ENCODE results near the gene ICA1.
"Not testable (repeated sequence)": the region's sequence is repeated elsewhere in the genome, so short reads cannot be mapped to it uniquely, and the experiment has no call there.

Gene ICA1

DNA sequence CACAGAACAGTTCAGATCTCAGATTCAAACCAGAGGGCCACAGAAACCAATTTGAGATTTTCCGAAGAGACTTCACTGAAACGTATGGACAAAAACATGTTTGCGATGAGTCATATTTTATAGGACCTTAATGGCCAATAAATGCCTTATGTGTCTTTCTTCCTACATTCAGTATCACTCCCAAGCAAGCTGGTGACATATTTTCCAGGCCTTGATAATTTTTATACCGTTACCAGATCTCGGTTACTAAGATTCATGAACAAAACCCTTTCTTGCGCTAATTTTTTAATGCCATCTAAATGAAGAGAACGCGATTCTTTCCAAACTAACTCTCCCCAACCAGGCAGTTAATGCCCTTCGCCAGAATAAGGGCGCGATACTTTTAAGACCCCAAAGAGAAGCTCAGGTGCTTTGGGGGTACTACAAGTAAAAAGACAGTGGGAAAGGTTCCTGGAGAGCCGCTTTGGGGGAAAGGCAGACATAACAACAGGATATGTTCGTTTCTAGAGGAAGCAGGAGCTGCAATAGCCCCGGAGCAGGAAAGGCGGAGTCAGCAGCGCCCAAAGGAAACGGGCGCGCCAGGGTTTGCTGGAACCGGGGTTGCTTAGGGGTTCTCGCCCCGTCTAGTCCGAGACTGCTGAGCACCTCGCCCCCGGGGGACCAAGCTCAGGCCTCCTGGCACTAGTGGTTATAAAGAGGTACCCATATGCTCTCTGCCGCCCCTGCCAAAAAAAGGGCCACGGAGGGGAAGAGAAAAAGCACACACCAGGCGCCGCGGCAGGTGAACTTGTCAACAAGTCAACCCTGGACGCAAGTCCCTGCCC lies 884 bp downstream of the ICA1 start:
- no peak for FAIRE-seq

DNA sequence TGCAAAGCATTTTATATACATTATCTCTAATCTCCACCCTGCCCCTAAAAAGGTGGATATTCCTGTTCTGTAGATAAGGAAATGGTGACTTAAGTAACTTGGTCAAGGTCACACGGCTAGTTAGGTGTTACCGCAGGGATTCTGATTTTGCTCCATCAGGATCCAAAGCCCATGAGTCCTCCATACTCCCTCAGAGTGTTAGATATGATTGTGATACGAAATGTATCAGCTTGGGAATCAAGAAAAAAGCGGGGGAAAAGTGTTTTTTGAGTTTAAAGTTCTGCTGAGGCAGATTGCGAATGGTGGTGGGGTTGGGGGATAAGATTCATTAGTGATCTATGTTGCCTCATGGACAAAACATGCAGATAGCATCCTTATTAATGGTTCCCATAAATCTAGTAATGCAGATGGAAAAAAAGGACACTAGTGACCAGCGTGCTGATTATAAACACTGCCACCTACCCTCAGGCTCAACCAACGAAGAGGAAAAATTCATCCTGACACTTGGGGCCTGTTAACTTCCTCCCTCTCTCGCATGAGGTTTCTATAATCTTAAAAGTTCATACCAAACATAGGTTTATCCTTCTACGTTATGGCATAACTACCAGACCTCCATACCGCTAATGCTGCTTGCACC lies 2.3 kb downstream of the ICA1 start:
- no peak for FAIRE-seq

- no peak for FAIRE-seq
Measured at GRCh38 chr7:8258734-8259133, 3.2 kb downstream of the ICA1 start.

- FAIRE-seq: no peak
Measured at GRCh38 chr7:8258166-8258565, 3.8 kb downstream of the ICA1 start.

DNA sequence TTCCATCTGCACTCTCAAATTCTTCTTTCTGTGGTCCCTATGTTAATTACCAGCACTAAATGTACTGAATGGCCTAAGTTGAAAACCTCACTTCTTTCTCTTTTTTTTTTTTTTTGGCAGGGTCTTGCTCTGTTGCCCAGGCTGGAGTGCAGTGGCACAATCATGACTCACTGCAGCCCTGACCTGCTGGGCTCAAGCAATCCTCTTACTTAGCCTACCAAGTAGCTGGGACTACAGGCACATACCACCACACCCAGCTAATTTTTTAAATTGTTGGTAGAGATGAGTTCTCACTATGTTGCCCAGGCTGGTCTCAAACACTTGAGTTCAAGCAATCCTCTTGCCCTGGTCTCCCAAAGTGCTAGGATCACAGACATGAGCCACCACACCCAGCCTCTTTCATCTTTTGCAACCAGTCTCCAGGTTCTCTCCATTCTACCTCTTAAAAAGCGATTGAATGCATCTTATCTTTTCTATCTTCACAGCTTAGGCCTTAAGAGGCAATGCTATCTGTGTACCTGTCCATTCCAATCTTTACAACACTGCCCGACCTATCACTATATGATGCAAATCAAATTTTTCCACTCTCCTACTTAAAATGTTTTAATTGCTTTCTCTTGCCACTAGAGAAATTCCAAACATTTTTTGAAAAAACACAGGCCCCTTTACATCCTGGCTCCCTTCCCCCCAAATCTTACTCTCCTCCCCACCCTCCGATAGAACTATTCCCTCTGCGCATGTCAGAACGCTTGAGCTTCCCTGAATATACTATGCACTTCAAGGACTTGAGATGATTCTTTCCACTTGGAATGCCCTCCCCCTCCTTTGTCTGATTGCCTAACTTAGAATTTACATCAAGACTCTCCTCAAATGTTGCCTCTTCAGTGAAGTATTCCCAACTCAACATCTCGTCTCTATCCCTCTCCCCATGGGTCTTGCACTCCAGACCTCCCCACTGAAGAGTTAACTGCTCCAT lies 6.0 kb downstream of the ICA1 start:
- FAIRE-seq: no peak

- FAIRE-seq: no peak
Measured at GRCh38 chr7:8254667-8255066, 7.3 kb downstream of the ICA1 start.

DNA sequence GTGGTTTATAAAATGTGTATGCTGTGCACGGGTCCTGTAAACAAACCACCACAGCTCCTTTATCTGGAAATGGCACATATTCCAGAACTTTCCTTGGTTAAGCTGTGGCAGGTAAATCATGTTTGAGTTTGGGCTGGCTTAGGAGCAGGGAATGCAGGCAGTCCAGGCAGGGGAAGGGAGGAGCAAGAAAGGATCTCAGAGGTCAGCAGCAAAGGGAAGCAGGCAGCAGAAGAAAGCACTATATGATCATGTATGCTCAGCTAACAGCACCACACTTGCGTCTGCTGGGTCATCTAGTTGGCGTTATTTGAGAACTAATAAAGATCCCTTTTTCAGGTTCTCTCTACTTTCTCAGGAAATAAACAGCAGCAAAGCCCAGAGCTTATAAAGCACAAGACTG lies 7.8 kb downstream of the ICA1 start:
- FAIRE-seq: no peak

DNA sequence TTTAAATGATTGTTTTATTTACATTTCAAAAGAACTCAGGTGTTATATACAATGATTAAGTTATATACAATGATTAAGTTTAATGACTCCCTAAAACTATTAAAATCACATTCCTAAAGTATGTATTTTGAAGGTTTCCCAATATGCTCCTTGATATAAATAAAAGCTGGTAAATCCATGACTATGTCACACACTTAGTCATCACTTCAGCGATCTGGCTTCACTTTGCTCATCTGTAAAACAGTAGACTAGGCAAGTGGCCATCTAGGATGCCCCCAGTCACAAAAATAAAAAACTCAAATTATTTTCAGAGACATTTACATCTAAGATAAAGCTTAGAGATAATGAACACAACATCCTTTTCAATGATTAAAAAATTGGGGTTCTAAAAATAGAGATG lies 10.8 kb downstream of the ICA1 start:
- no peak for FAIRE-seq

- no peak for FAIRE-seq
Measured at GRCh38 chr7:8250547-8250946, 11.4 kb downstream of the ICA1 start.

DNA sequence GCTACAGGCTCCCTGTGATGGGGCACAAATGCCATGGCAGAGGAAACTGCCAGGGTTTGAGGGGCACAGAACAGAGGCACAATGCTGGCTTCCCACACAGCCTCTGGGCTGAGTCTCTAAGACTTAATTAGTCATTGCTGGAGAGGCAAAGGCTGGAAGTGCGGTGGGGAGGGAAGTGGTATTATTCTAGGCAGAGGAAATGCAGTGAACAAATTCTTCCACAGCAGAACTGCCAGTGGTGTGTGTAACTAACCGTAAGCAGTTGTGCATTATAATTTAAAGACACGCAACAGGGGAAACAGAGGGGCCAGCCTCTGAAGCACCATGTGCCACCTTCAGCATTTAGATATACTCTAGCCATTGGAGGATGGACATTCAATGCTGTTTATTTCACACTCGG lies 12.8 kb downstream of the ICA1 start:
- no peak for FAIRE-seq

GRCh38 chr7:8246020-8246419 lies 15.9 kb downstream of the ICA1 start:
- FAIRE-seq: no peak

DNA sequence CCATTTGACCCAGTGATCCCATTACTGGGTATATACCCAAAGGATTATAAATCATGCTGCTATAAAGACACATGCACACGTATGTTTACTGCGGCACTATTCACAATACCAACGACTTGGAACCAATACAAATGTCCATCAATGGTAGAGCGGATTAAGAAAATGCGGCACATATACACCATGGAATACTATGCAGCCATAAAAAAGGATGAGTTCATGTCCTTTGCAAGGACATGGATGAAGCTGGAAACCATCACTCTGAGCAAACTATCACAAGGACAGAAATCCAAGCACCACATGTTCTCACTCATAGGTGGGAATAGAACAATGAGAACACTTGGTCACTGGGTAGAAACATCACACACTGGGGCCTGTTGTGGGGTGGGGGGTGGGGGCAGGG lies 16.9 kb downstream of the ICA1 start:
- not testable (repeated sequence) for FAIRE-seq

- FAIRE-seq: not testable (repeated sequence)
Measured at GRCh38 chr7:8243059-8243458, 18.9 kb downstream of the ICA1 start.

GRCh38 chr7:8239702-8240362 lies 22.1 kb downstream of the ICA1 start:
- FAIRE-seq: not testable (repeated sequence)

GRCh38 chr7:8236780-8237407 lies 25.1 kb downstream of the ICA1 start:
- no peak for FAIRE-seq

DNA sequence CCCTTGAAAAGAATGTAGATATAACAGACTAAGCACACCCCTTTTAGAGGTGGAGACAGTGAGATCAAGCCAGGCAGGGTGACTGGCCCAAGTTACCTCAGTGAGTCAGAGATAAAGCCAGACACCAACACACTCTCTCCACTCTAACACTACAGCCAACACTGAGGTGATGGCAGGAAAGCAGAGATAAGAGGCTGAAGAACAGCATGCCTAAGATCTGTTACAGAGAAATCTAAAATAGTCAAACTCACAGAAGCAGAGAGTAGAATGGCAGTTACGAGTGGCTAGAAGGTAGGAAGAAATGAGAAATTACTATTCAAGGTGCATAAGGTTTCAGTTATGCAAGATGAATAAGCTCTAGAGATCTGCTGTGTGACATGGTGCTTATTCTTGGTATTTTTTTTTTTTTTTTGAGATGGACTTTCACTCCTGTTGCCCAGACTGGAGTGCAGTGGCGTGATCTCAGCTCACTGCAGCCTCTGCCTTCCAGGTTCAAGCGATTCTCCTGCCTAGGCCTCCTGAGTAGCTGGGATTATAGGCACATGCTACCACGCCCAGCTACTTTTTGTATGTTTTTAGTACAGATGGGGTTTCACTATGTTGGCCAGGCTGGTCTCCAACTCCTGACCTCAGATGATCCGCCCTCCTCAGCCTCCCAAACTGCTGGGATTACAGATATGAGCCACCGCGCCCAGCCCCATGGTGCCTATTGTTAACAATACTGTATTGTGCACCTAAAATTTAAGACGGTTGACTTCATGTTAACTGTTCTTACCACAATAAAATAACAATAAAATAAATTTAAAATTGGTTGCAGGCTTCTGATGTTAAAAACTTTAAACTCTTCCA lies 28.7 kb downstream of the ICA1 start:
- no peak for FAIRE-seq

- FAIRE-seq: no peak
Measured at GRCh38 chr7:8229927-8230326, 32.0 kb downstream of the ICA1 start.

DNA sequence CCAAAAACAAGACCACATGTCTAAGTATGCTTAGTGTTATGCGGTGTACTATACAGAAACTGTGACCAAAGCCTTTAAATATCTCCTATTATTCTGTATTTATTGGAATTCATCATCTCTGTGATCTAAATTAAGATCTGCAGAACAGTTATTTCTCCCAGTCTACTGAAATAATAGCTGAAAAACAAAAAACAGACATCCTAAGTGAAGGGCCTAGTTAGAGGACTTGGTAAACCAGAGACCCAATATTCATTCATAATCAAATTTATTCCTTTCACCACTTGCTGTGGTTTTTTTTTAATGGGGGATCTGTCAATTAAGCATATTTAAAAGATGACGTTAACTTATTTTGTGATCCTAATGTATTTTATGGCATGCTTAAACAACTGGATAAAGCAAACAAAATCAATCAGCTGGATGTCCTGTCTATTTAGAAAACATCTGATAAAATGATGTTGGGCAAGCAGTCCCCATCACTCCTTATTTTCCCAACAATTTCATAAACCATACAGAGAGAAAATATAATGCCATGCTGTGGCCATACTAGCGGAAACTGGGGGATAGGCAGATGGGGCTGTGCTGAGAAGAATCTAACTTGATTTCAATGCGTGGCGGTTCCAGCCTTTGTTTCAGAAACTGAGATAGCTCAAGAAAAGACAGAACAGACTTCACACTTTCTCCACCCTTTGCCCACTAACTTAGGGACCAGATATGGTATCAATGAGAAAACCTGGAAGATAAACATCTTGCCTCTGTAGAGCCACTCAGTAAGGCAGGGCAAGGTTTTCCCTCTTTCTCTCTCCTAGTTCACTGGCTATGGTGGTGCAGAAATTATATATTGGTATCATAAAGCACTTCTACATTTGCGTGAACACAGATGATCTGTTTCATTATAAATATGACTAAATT lies 32.9 kb downstream of the ICA1 start:
- no peak for FAIRE-seq

DNA sequence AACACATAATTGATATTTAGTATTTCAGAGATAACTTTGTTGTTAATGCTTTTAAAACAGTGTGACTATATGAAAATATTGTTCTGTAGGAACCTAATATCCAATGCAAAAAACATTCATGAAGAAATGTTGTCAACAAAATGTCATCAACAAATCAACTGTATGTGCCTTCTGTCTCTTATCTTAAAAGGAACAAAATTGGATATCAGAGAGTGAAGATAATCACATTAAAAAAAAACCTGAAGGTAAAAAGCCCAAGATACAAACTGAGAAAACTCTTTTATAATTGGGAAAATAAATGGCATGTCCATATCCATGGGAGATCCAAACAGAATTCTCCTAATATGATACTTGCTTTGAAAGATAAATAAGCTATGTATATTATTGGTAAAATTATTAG lies 33.9 kb downstream of the ICA1 start:
- no peak for FAIRE-seq

GRCh38 chr7:8227261-8227660 lies 34.7 kb downstream of the ICA1 start:
- FAIRE-seq: no peak

All from endometrium (tissue), 2 donors.